Fibroblast of peridontal ligament (primary cell): Measurements from ENCODE around the gene CDH23.

Experiments used
- DNase-seq: peaks from one replicate; pipeline ENCODE4 v3.0.0-alpha.2; 2010; ENCODE audit errors: extremely low read depth

The CDH23 gene

GRCh38 chr10:71392791-71393781 is 3.6 kb upstream of the CDH23 start:
- no peak for DNase-seq

- DNase-seq: no peak
Observed at GRCh38 chr10:71393841-71394475, 2.8 kb upstream of the CDH23 start.

- no peak for DNase-seq
Observed at GRCh38 chr10:71394926-71395562, 1.7 kb upstream of the CDH23 start.

- no peak for DNase-seq
Observed at GRCh38 chr10:71395621-71396020, 1.1 kb upstream of the CDH23 start.

GRCh38 chr10:71396084-71396710 is 523 bp upstream of the CDH23 start:
- DNase-seq: no peak

GRCh38 chr10:71397296-71398212 is 834 bp downstream of the CDH23 start:
- DNase-seq: no peak

GRCh38 chr10:71398976-71399375 is 2.3 kb downstream of the CDH23 start:
- DNase-seq: no peak

GRCh38 chr10:71399946-71400345 is 3.2 kb downstream of the CDH23 start:
- DNase-seq: no peak

GRCh38 chr10:71401056-71401455 is 4.3 kb downstream of the CDH23 start:
- no peak for DNase-seq

- no peak for DNase-seq
Observed at GRCh38 chr10:71402005-71402404, 5.3 kb downstream of the CDH23 start.

- DNase-seq: no peak
Observed at GRCh38 chr10:71404503-71405295, 8.0 kb downstream of the CDH23 start.

GRCh38 chr10:71406878-71407277 is 10.2 kb downstream of the CDH23 start:
- DNase-seq: no peak

GRCh38 chr10:71408436-71409225 is 11.9 kb downstream of the CDH23 start:
- DNase-seq: no peak

GRCh38 chr10:71409516-71410104 is 12.9 kb downstream of the CDH23 start:
- DNase-seq: no peak

GRCh38 chr10:71413581-71413980 is 16.9 kb downstream of the CDH23 start:
- no peak for DNase-seq

- no peak for DNase-seq
Observed at GRCh38 chr10:71414359-71414758, 17.6 kb downstream of the CDH23 start.

GRCh38 chr10:71419002-71419540 is 22.4 kb downstream of the CDH23 start:
- DNase-seq: no peak

GRCh38 chr10:71419750-71420149 is 23.0 kb downstream of the CDH23 start:
- DNase-seq: no peak

GRCh38 chr10:71421075-71421434 is 24.3 kb downstream of the CDH23 start:
- DNase-seq: no peak
